Fibroblast of pulmonary artery (primary cell): ENCODE results near the gene XIRP1.

Experiments used
- DNase-seq: peaks from one replicate; pipeline ENCODE4 v3.0.0-alpha.2; 2010; ENCODE audit warnings: low read depth
- H3K4me3 ChIP-seq: replicated peaks from 2 replicates; pipeline ENCODE4 v1.5.1; 2011; ENCODE audit warnings: low read depth, mild to moderate bottlenecking, control low read depth, low read length, moderate library complexity
- TF ChIP-seq, protein P1 (sequence below): IDR thresholded peaks from 2 replicates; pipeline ENCODE4 v1.5.1; 2011; ENCODE audit warnings: mild to moderate bottlenecking, control low read depth, low read length, inconsistent platforms; ENCODE audit errors: missing control alignments

Gene XIRP1

DNA sequence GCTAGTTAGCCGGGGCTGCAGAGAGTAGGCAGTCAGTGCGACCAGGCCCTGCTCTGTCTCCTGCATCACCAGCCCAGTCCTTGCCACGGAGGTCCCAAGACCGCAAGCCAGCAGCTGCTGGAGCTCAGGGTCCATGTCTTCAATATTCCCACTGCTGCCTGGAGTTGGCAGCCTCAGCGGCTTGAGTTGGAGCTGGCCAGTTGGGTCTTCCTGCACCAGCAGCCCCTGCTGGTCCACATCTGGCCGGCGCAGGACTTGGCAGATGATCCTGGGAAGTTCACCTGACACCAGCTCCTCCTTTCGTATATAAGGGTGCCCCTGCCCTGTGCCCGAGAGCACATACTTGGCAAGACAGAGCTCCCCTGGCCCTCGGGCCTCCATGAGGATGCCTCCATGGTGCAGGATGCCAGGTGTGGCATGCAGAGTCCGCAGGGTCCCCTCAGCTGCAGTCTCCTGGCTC lies 5.7 kb downstream of the XIRP1 start:
- DNase-seq, result no peak

DNA sequence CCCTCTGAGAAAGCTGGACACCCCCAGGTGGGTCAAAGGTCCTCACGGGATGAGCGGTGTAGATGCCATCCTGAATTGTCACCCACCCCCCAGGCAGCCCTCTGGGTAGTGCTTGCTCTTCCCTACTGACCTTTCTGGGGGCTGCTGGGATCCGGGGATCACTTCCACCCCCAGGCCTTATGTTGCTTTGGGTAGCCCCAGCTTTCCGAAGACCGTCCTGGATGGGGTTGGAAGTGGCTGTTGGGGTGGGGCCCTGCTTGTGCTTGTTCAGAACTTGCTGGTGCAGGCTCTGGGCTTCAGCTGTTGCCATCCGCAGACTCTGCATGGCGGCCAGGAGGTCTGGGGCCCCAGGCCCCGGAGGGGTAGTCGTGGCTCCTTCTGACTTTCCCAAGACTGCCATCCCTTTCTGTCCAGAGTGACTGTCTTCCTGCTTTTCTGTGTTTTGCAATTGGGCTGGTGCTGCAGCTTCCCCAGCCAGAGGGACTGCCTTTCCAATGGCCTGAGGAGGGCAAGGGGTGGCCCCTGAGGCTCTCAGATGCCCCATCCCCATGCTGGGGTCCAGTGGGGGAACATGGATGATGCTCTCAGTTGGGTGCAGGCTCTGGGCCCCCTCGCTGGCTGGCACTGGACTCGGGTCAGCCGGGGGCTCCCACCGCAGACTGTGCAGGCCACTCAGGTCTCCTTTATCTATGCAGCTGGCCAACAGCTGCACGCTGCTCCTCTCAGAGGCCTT lies 6.3 kb downstream of the XIRP1 start:
- H3K4me3 ChIP-seq, result no peak overlapping the region
- DNase-seq, result no peak
- TF ChIP-seq, protein P1, sequence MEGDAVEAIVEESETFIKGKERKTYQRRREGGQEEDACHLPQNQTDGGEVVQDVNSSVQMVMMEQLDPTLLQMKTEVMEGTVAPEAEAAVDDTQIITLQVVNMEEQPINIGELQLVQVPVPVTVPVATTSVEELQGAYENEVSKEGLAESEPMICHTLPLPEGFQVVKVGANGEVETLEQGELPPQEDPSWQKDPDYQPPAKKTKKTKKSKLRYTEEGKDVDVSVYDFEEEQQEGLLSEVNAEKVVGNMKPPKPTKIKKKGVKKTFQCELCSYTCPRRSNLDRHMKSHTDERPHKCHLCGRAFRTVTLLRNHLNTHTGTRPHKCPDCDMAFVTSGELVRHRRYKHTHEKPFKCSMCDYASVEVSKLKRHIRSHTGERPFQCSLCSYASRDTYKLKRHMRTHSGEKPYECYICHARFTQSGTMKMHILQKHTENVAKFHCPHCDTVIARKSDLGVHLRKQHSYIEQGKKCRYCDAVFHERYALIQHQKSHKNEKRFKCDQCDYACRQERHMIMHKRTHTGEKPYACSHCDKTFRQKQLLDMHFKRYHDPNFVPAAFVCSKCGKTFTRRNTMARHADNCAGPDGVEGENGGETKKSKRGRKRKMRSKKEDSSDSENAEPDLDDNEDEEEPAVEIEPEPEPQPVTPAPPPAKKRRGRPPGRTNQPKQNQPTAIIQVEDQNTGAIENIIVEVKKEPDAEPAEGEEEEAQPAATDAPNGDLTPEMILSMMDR, result no peak

More for the DNA sequence above, 5.7 kb downstream of the XIRP1 start:
- H3K4me3 ChIP-seq, result no peak overlapping the region
- TF ChIP-seq, protein P1, result no peak

DNA sequence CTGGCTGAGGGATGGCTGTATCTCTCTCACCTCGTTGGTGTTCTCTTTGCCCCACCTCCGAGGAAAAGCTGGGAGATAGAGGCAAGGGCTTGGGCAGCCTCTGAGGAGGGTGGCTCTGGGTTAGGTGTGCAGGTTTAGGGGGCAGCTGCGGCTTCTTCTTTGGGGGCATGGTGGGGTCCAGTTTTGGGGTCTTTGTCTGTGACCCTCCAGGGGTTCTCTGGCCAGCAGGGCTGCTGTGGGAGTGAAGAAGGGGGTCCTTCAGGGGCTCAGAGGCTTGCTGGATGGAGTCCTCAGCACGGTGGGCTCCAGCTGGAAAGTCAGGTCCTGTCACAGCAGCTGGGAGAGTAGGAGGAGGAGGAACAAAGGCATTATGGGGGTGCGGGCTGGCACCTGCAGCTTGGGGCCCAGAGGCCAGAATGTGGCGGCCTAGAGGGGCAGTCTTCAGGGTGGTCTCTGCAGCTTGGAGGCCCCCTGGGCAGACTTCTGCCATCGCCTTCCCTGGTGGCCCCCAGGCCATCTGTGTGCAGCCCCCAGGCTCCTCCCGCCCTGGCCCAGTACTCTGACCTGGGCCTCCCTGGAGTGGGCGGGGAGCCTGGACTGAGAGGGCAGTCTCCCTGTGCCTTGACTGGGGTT lies 7.0 kb downstream of the XIRP1 start:
- TF ChIP-seq, protein P1, result no peak
- no peak for DNase-seq
- H3K4me3 ChIP-seq, result no peak overlapping the region

DNA sequence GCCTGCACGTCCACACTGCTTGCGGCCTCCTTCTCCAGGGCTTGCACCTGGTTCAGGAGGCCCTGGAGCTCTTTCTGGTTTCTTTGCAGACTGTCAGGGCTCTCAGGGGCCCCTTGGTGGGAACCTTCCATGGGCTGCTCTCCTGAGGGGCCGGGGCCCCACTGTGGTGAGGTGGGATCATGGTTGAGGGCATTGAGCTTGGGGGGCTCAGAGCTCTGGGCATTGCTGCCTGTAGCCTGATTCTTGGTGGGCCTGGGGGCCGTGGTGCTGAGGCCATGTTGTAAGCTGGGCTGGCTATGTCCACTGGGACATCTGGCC lies 7.5 kb downstream of the XIRP1 start:
- no peak overlapping the region for H3K4me3 ChIP-seq
- no peak for DNase-seq
- TF ChIP-seq, protein P1, result no peak

DNA sequence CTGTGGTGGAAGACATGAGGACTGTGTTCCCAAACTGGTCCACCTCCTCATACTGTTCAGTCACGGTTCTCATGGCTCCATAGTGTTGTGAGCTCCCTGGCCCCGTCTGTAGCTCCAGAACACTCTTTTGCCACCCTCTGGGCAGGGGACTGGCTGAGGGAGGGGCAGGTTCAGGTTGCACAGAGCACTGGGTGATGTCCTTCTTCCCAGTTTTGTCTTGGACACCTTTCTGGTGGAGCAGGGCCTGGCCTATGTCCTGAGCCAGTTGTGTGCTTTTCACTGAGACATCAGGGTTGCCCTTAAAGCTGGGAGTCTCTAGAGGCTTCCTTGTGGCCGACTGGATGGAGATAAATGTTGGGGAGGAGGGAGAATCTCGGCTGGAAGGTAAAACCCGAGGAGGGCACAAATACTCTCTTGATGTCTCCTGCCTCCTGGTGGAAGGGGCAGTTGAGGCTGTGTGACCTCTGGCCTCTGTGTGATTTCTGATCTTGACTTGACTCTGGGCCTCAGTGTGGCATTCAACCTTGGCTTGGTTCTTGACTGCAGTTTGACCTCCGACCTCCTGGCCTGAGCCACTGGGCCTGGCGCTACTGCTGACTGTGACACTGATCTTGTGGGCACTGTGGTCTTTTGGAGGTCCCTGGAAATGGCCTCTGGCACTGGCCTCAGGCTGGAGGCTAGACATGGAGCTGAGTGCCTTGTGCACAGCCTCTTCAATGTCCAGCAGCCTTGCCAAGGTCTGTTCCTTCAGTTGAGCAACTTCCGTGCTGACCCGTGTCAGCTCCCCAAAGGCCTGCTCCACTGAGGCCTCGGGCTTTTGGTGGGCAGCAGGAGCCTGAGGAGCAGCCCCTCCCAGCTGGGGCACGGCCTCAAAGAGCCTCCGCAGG lies 8.1 kb downstream of the XIRP1 start:
- no peak for DNase-seq
- H3K4me3 ChIP-seq, result no peak overlapping the region
- TF ChIP-seq, protein P1, result no peak

DNA sequence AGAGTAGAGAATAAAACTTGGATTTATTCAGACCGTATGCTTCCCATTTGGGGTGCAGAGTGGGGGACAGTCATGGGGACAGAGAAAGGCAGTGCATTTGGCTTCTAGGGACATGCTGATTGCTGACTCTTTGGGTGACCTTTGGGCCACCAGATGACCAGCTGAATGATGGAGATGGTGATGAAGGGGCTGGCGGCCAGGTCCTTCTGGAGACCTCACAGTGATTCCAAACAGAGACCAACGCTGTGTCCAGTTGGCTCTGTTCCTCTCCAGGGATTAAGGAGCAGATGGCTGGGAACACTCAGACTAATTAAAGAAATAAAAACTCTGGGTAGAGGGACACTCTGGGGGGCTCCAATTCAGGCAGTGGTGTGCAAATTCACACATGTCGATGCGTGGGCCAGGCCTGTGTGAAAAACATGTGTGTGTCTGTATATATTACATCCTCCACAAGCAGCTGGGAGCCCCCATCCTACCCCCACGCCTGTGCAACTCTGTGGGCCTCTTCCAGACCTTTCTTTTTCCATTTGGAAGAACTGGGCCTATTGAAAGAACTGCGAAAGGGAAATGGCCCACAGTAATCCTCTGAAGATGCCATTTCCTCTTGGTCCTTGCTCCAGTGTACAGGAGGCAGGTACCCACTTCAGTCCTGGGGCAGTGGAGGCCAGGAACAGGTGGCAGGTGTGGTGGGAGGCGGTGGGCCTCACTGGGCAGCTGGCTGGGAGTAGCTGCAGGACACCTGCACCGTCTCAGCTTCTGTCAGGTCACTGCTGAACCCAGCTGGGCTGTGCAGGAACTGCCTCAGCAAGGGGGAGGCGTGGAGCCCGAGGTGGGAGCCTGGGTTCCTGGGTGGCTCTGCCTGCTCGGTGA lies 8.9 kb downstream of the XIRP1 start:
- no peak overlapping the region for H3K4me3 ChIP-seq
- DNase-seq, result no peak
- TF ChIP-seq, protein P1, result no peak
